T-cell (primary cell): ENCODE measurements around the gene PLA2G1B. TPM values are rescaled to one million over a fixed set of nuclear protein-coding genes. Genes with fewer than 3 reads are reported as not detected.

Experiments used
- ATAC-seq, 4 experiments: fragments of 200-7000 bp in 3 of 4; fragments of 150-1000 bp in 1 of 4; cut with Tn5 transposase; replicated peaks in 1 of 4; 1 replicate in 3 of 4; 2 replicates in 1 of 4; pipeline ENCODE4 v1.10.0; 2021; ENCODE audit warnings: moderate library complexity in 3 of 4, mild to moderate bottlenecking in 2 of 4, moderate number of reproducible peaks in 1 of 4
- CTCF ChIA-PET, 2 donors: fragments of 300-600 bp; sonication (Branson Sonifier 250); formaldehyde crosslinking; loops; one replicate each; lab custom pipeline; 2022; ENCODE audit warnings: antibody characterized with exemption in 2 of 2; lab: Charles Lee
- POLR2A ChIA-PET, 2 donors: fragments of 300-600 bp; sonication (Branson Sonifier 250); formaldehyde crosslinking; loops; one replicate each; lab custom pipeline; 2022; ENCODE audit warnings: antibody characterized with exemption in 2 of 2; lab: Charles Lee
- DNase-seq, 35 experiments: peaks; one replicate each; pipeline versions ENCODE4 v3.0.0 to v3.0.0-alpha.2; 2013 to 2023
- H3K27ac ChIP-seq: one replicate; pipeline ENCODE4 v1.5.1; 2013; ENCODE audit warnings: low read length
- H3K27me3 ChIP-seq, 2 experiments: replicated peaks in 1 of 2; 1 replicate in 1 of 2; 2 replicates in 1 of 2; pipeline versions ENCODE4 v1.6.1 to v1.7.0; 2013; ENCODE audit warnings: low read length in 1 of 2, mixed read lengths in 1 of 2; ENCODE audit not compliant: control insufficient read depth in 2 of 2, insufficient read depth in 2 of 2; ENCODE audit errors: extremely low read depth in 1 of 2
- H3K36me3 ChIP-seq, 2 donors: 1 replicate in 1 of 2; 2 replicates in 1 of 2; pipeline versions ENCODE4 v1.6.1 to v1.7.0; 2013; ENCODE audit warnings: low read length in 1 of 2; ENCODE audit not compliant: control insufficient read depth in 2 of 2, insufficient read depth in 1 of 2; ENCODE audit errors: extremely low read depth in 1 of 2
- H3K4me1 ChIP-seq, 2 experiments: 1 replicate in 1 of 2; 2 replicates in 1 of 2; pipeline versions ENCODE4 v1.6.1 to v1.7.0; 2013; ENCODE audit warnings: low read length in 2 of 2, mixed read lengths in 1 of 2; ENCODE audit not compliant: insufficient read depth in 2 of 2, control insufficient read depth in 1 of 2; ENCODE audit errors: extremely low read depth in 1 of 2
- H3K4me3 ChIP-seq, 2 donors: 1 replicate in 1 of 2; 2 replicates in 1 of 2; pipeline versions ENCODE4 v1.5.1 to v1.7.0; 2013; ENCODE audit warnings: mild to moderate bottlenecking in 2 of 2, low read length in 1 of 2, moderate library complexity in 1 of 2; ENCODE audit not compliant: control insufficient read depth in 1 of 2; ENCODE audit errors: extremely low read depth in 1 of 2
- H3K9me3 ChIP-seq: 2 replicates; pipeline ENCODE4 v1.7.0; 2013
- H3K27ac Mint-ChIP-seq, 2 donors: one replicate each; pipeline ENCODE4 v1.8.0; 2020 to 2021; ENCODE audit warnings: mild to moderate bottlenecking in 2 of 2, mixed read lengths in 2 of 2
- H3K27me3 Mint-ChIP-seq, 2 donors: one replicate each; pipeline ENCODE4 v1.8.0; 2021 to 2022; ENCODE audit warnings: mixed read lengths in 2 of 2
- H3K36me3 Mint-ChIP-seq: one replicate; pipeline ENCODE4 v1.8.0; 2021; ENCODE audit warnings: mixed read lengths
- H3K4me1 Mint-ChIP-seq, 3 donors: one replicate each; pipeline ENCODE4 v1.8.0; 2020 to 2022; ENCODE audit warnings: mixed read lengths in 3 of 3, mild to moderate bottlenecking in 1 of 3
- H3K4me3 Mint-ChIP-seq, 3 donors: one replicate each; pipeline ENCODE4 v1.8.0; 2020 to 2022; ENCODE audit warnings: mild to moderate bottlenecking in 3 of 3, mixed read lengths in 3 of 3, moderate library complexity in 3 of 3
- H3K9me3 Mint-ChIP-seq, 3 donors: one replicate each; pipeline ENCODE4 v1.8.0; 2020 to 2022; ENCODE audit warnings: mixed read lengths in 3 of 3
- WGBS: methylation state at CpG from one replicate; pipeline ENCODE4 v1.1.5; 2013; ENCODE audit warnings: missing lambda C conversion rate; ENCODE audit not compliant: insufficient coverage; 5-methylcytosine and 5-hydroxymethylcytosine counted together
- total RNA-seq, 35 experiments: library from RNA in 6 of 35; stranded (reverse) in 6 of 35; fragments of 120-200 nt in 1 of 35; gene quantifications; one replicate each; pipeline versions ENCODE4 v1.2.1 to v1.2.4 and lab custom pipeline; 2013 to 2026

Gene PLA2G1B
- total RNA-seq, 5 donors from 2014 or later (not counting 1 experiment from before 2014, with no cell fraction given) = 1.6 to 2.9 (median 1.8) TPM; not detected in 2

DNA sequence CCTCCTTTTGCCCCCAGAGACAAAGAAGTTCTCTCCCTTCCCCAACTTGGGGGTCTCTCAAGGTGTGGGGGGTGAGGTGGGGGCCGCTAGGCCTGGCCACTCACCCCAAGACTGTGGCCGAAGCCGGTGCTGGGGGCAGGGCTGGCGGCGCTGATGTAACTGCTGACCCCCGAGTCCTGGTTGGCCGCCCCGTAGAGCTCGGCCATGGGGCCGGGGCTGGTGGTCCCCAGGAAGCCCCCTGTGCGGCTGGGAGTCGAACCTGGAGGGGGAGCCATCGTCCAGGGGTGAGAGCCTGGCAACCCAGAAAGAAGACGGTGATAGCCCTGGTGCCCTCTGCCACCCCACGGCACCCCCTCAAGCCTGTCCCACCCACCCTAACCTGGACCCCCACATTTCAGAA, 18.5 kb upstream of the PLA2G1B start:
- 84% methylated on average over 14 of the region's 15 CpGs for WGBS
- Mint-ChIP-seq H3K36me3 (no peaks in the 10 kb centered on the region), H3K27ac (no peak overlapping the region), H3K4me3 (no peak overlapping the region), H3K4me1 (no peaks in the 10 kb centered on the region), H3K27me3 (peaks cover 4 to 8% of the 10 kb centered on the region in 2 donors), H3K9me3 (no peaks in the 10 kb centered on the region)
- Histone ChIP-seq H3K27ac (no peak overlapping the region), H3K27me3 (peaks cover 0 to 37% of the 10 kb centered on the region in 2 experiments), H3K9me3 (no peaks in the 10 kb centered on the region), H3K4me3 (no peak overlapping the region), H3K36me3 (no peaks in the 10 kb centered on the region), H3K4me1 (no peaks in the 10 kb centered on the region)
- CTCF ChIA-PET = no interaction called here
- no peak for DNase-seq
- ATAC-seq = no peak
- POLR2A ChIA-PET = no interaction called here

DNA sequence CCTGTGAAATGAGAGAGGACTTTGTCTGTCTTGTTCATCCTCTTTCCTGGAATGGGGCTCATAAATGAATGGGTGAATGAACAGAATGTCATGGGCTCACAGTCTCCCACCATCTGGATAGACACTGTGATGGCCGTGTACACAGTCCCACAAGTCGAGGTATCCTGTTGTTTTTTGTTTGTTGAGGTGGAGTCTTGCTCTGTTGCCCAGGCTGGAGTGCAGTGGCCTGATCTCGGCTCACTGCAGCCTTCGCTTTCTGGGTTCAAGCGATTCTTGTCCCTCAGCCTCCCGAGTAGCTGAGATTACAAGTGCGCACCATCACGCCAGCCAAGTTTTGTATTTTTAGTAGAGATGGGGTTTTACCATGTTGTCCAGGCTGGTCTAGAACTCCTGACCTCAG, 16.1 kb upstream of the PLA2G1B start:
- Histone ChIP-seq H3K27me3 (peaks cover 0 to 33% of the 10 kb centered on the region in 2 experiments), H3K27ac (no peak overlapping the region), H3K4me1 (no peaks in the 10 kb centered on the region), H3K9me3 (no peaks in the 10 kb centered on the region), H3K4me3 (no peak overlapping the region), H3K36me3 (no peaks in the 10 kb centered on the region)
- no peak for DNase-seq
- Mint-ChIP-seq H3K4me1 (no peaks in the 10 kb centered on the region), H3K27ac (no peak overlapping the region), H3K27me3 (peaks cover 4 to 13% of the 10 kb centered on the region in 2 donors), H3K4me3 (no peak overlapping the region), H3K9me3 (peaks cover 0 to 1% (median under 1%) of the 10 kb centered on the region in 3 donors), H3K36me3 (no peaks in the 10 kb centered on the region)
- ChIA-PET CTCF (no interaction called here), POLR2A (no interaction called here)
- ATAC-seq = no peak
- WGBS = 100% methylated on average over 5 of the region's 8 CpGs

DNA sequence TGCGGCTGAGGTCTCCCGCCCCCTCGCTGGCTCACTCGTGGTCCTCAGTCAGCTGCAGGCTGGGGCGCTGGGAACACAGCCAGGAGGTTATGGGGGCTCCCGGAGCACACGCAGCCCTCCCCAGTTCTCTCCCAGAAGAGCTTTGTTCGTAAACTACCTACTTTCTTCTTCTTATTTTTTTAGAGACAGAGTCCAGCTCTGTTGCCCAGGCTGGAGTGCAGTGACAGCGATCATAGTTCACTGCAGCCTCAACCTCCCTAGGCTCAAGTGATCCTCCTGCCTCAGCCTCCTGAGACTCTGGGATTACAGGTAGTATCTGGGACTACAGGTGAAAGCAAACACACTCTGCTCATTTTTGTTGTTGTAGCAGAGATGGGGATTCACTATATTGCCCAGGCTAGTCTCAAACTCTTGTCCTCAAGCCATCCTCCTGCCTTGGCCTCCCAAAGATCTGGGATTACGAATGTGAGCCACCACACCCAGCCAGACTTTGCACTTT, 15.5 kb upstream of the PLA2G1B start:
- Mint-ChIP-seq H3K4me1 (no peaks in the 10 kb centered on the region), H3K4me3 (no peak overlapping the region), H3K9me3 (peaks cover under 1 to 6% (median 3%) of the 10 kb centered on the region in 3 donors), H3K36me3 (no peaks in the 10 kb centered on the region), H3K27ac (no peak overlapping the region), H3K27me3 (peaks cover 4 to 13% of the 10 kb centered on the region in 2 donors)
- no peaks in the 10 kb centered on the region for H3K9me3 ChIP-seq
- H3K27me3 ChIP-seq = peaks cover 0 to 31% of the 10 kb centered on the region in 2 experiments
- ATAC-seq (no peak), DNase-seq (no peak)
- CTCF ChIA-PET = no interaction called here
- no peaks in the 10 kb centered on the region for H3K4me1 ChIP-seq
- H3K27ac ChIP-seq = no peak overlapping the region
- POLR2A ChIA-PET = no interaction called here
- H3K4me3 ChIP-seq = no peak overlapping the region
- 71% methylated on average over 8 of the region's 10 CpGs for WGBS
- H3K36me3 ChIP-seq = no peaks in the 10 kb centered on the region

DNA sequence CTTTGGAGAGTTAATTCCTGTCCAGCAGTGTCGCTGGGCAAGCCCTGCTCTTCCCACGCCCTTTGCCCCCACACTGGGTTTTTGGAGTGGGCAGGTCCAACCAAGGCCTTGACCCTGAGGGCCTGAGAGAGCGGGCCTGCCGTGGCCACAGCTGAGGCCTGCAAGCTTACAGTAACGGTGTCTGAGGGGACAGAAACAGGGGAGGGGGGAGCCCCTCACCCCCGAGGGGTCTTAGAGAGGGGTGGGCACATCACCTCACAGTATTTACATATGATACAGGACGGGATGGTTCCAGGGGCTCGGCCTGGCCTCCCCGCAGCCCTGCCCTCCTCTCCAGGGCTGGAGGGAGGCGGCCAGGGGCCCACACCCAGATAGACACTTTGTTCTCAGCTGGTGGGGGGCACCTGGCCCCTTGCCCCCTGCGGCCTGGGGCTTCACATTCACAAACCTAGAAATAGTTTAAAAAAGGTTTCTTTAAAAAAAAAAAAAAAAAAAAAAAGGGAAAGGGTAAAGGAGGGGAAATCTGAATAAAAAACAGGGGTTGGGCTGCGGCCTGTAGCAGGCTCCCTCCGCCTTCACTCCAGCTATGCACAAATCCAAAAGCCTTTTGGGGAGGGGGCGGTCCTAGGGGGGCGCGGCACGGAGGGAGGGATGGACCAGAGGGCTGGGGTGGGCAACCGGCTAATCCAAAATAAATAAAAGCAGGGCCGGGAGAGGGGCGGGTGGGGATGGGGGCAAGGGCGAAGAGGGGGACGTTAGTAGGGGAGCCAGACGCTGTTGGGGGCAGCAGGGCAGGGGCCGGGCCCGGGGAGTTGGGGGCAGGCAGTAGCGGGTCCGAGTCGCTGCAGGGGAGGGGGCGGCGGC, 14.8 kb upstream of the PLA2G1B start:
- WGBS = 81% methylated on average over 11 of the region's 30 CpGs
- POLR2A ChIA-PET = no interaction called here
- H3K27ac ChIP-seq = no peak overlapping the region
- Mint-ChIP-seq H3K9me3 (peaks cover 7 to 12% (median 10%) of the 10 kb centered on the region in 3 donors), H3K27ac (no peak overlapping the region), H3K27me3 (peaks cover 7 to 11% of the 10 kb centered on the region in 2 donors), H3K4me3 (no peak overlapping the region), H3K36me3 (peaks cover 7% of the 10 kb centered on the region), H3K4me1 (no peaks in the 10 kb centered on the region)
- ATAC-seq = no peak
- no peaks in the 10 kb centered on the region for H3K9me3 ChIP-seq
- peaks cover 0 to 26% of the 10 kb centered on the region in 2 experiments for H3K27me3 ChIP-seq
- CTCF ChIA-PET = interaction anchor here in 1 of 2 donors (0.7 to 1.0 kb wide), 2 partner anchors 23 to 182 kb away, joined by 3 to 4 read pairs; no protein-coding TSS in a partner anchor
- no peaks in the 10 kb centered on the region for H3K4me1 ChIP-seq
- no peak overlapping the region for H3K4me3 ChIP-seq
- H3K36me3 ChIP-seq = no peaks in the 10 kb centered on the region
- DNase-seq = no peak

DNA sequence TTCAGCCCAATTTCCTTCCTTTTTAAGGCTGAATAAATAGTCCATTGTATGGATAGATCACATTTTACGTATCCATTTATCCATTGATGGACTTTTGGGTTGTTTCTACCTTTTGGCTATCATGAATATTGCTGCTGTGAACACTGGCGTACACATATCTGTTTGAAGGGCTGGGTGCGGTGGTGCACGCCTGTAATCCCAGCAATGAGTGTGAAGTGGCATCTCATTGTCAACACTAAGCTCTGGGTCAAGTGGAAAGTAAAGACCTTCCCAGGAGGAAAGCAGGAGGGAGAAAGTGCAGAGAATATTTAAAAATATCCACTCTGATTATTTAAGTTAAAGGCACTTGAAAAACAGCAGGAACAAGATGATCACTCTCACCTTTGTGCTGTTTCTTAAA, 11.7 kb upstream of the PLA2G1B start:
- H3K27me3 ChIP-seq = peaks cover 0 to 24% of the 10 kb centered on the region in 2 experiments
- H3K9me3 Mint-ChIP-seq = peaks cover 11 to 18% (median 13%) of the 10 kb centered on the region in 3 donors
- ATAC-seq (no peak), DNase-seq (no peak)
- no peaks in the 10 kb centered on the region for H3K4me1 ChIP-seq
- no peak overlapping the region for H3K27ac Mint-ChIP-seq
- H3K4me3 Mint-ChIP-seq = no peak overlapping the region
- H3K27me3 Mint-ChIP-seq = peaks cover 4 to 8% of the 10 kb centered on the region in 2 donors
- ChIA-PET CTCF (no interaction called here), POLR2A (no interaction called here)
- no CpG with 5 or more reads among the region's 4 CpGs for WGBS
- H3K36me3 ChIP-seq = no peaks in the 10 kb centered on the region
- no peak overlapping the region for H3K27ac ChIP-seq
- no peaks in the 10 kb centered on the region for H3K9me3 ChIP-seq
- H3K4me3 ChIP-seq = no peak overlapping the region
- no peaks in the 10 kb centered on the region for H3K4me1 Mint-ChIP-seq
- peaks cover 7% of the 10 kb centered on the region for H3K36me3 Mint-ChIP-seq

DNA sequence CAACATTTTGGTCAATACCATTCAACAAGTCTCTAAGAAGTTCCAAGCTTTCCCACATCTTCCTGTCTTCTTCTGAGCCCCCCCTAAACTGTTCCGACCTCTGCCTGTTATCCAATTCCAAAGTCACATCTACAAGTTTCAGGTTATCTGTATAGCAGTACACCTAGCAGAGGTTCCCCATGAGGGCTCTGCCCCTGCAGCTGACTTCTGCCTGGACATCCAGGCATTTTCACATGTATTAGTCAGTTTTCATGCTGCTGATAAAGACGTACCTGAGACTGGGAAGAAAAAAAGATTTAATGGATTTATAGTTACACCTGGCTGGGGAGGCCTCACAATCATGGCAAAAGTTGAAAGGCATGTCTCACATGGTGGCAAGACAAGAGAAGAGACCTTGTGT, 10.2 kb upstream of the PLA2G1B start:
- Mint-ChIP-seq H3K9me3 (peaks cover 11 to 18% (median 13%) of the 10 kb centered on the region in 3 donors), H3K4me3 (no peak overlapping the region), H3K27ac (no peak overlapping the region), H3K4me1 (no peaks in the 10 kb centered on the region), H3K36me3 (peaks cover 7% of the 10 kb centered on the region), H3K27me3 (peaks cover 4 to 8% of the 10 kb centered on the region in 2 donors)
- peaks cover 0 to 21% of the 10 kb centered on the region in 2 experiments for H3K27me3 ChIP-seq
- ATAC-seq (no peak), DNase-seq (no peak)
- H3K27ac ChIP-seq = no peak overlapping the region
- H3K4me1 ChIP-seq = no peaks in the 10 kb centered on the region
- WGBS = 90% methylated on average over 1 of the region's 2 CpGs
- no peaks in the 10 kb centered on the region for H3K36me3 ChIP-seq
- ChIA-PET CTCF (interaction anchor here (0.5 to 0.6 kb wide), 2 partner anchors 11 to 1741 kb away, joined by 3 read pairs; partner anchors contain the start of gene MLXIP (in 1 of the 2)), POLR2A (no interaction called here)
- H3K9me3 ChIP-seq = no peaks in the 10 kb centered on the region
- no peak overlapping the region for H3K4me3 ChIP-seq
